Measurements from ENCODE around the gene UBE2J2.

The UBE2J2 gene

GRCh38 chr1:1225913-1226312, 47.7 kb downstream of the UBE2J2 start:
- Histone ChIP-seq H3K9ac (ENCODE audit: insufficient read length) (no peak overlapping the region), H3K27ac (no peak overlapping the region), H3K9me3 (ENCODE audit: low read depth, low read length) (no peaks in the 10 kb centered on the region), H3K4me3 (no peak overlapping the region), H3K36me3 (ENCODE audit: insufficient read depth, low read length) (peaks cover 28% of the 10 kb centered on the region; the same call in 1 of the 2 replicates)
- DNase-seq (ENCODE audit: low read depth, low spot score): no peak
- no peak for TF ChIP-seq EZH2 (IDR thresholded peaks at IDR 0.05)
- no peak for TF ChIP-seq POLR2AphosphoS5 (IDR thresholded peaks at IDR 0.05; ENCODE audit: borderline replicate concordance, low read depth, low read length)
- TF ChIP-seq FOXP2 (optimal IDR thresholded peaks at IDR 0.05; ENCODE audit: control extremely low read depth, extremely low read length, insufficient read depth): no peak

- TF ChIP-seq FOXP2 (optimal IDR thresholded peaks at IDR 0.05; ENCODE audit: control extremely low read depth, extremely low read length, insufficient read depth): no peak
- no peak overlapping the region for H3K9ac ChIP-seq (ENCODE audit: insufficient read length)
- no peak for DNase-seq (ENCODE audit: low read depth, low spot score)
- H3K27ac ChIP-seq: no peak overlapping the region
- H3K36me3 ChIP-seq (ENCODE audit: insufficient read depth, low read length): peaks cover 28% of the 10 kb centered on the region; the same call in 1 of the 2 replicates
- H3K4me3 ChIP-seq: no peak overlapping the region
- no peaks in the 10 kb centered on the region for H3K9me3 ChIP-seq (ENCODE audit: low read depth, low read length)
Measured at GRCh38 chr1:1225238-1225845, 48.3 kb downstream of the UBE2J2 start.

DNA sequence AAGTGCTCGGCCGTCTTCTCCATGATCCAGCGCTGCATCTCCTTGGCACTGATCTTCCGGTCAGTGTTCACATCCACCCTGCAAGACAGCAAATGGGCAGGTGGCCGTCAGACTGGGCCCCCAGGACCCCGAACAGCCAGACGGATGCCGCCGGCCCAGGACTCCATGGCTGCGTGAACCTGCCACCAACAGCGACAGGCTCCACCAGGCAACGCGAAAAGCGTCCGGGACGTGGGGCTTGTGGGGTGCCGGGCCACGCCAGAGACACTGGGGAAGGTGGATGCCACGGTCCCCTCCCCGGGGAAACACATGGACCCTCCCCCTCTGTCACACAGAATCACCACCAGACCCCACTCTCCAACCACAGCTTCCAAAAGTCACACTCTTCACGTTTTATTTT, 49.8 kb downstream of the UBE2J2 start:
- TF ChIP-seq POLR2AphosphoS5 (IDR thresholded peaks at IDR 0.05; ENCODE audit: borderline replicate concordance, low read depth, low read length) (no peak), FOXP2 (optimal IDR thresholded peaks at IDR 0.05; ENCODE audit: control extremely low read depth, extremely low read length, insufficient read depth) (no peak), EZH2 (IDR thresholded peaks at IDR 0.05) (no peak)
- Histone ChIP-seq H3K4me3 (no peak overlapping the region), H3K27ac (no peak overlapping the region), H3K9me3 (ENCODE audit: low read depth, low read length) (no peaks in the 10 kb centered on the region), H3K9ac (ENCODE audit: insufficient read length) (no peak overlapping the region), H3K36me3 (ENCODE audit: insufficient read depth, low read length) (peaks cover 25% of the 10 kb centered on the region; the same call in 1 of the 2 replicates)
- no peak for DNase-seq (ENCODE audit: low read depth, low spot score)

- Histone ChIP-seq H3K36me3 (ENCODE audit: insufficient read depth, low read length) (peaks cover 20% of the 10 kb centered on the region; the same call in 1 of the 2 replicates), H3K4me3 (no peak overlapping the region), H3K27ac (no peak overlapping the region), H3K9me3 (ENCODE audit: low read depth, low read length) (no peaks in the 10 kb centered on the region), H3K9ac (ENCODE audit: insufficient read length) (no peak overlapping the region)
- DNase-seq (ENCODE audit: low read depth, low spot score): no peak
- TF ChIP-seq EZH2 (IDR thresholded peaks at IDR 0.05): no peak
- TF ChIP-seq FOXP2 (optimal IDR thresholded peaks at IDR 0.05; ENCODE audit: control extremely low read depth, extremely low read length, insufficient read depth): no peak
- TF ChIP-seq POLR2AphosphoS5 (IDR thresholded peaks at IDR 0.05; ENCODE audit: borderline replicate concordance, low read depth, low read length): no peak
Measured at GRCh38 chr1:1223321-1223720, 50.3 kb downstream of the UBE2J2 start.

DNA sequence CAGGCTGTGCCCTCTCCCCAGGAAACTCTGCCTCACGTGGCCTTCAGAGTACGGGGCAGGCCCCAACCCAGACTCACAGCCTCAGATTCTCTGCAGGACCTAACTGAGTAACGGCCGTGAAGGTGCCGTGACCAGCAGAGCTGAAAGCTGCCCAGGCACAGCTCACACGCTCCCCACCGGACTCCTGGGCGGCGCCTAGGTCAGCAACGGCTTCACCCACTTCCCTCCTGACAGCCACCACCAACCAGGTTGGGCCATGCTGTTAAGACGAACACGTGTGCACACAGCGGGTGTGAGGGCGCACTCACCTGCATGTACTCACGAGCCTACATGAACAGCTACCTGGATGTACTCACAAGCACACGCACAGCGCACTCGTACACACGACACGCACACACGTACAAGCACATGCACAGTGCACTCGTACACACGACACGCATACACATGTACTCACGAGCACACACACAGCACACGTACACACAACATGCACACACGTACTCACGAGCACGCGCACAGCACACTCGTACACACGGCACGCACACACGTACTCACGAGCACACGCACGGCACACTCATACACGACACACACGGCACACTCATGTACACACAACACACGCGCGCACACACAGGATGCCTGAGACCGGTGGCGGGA, 51.0 kb downstream of the UBE2J2 start:
- H3K9me3 ChIP-seq (ENCODE audit: low read depth, low read length): no peaks in the 10 kb centered on the region
- peaks cover 13% of the 10 kb centered on the region; the same call in 1 of the 2 replicates for H3K36me3 ChIP-seq (ENCODE audit: insufficient read depth, low read length)
- no peak for DNase-seq (ENCODE audit: low read depth, low spot score)
- no peak overlapping the region for H3K9ac ChIP-seq (ENCODE audit: insufficient read length)
- no peak overlapping the region for H3K4me3 ChIP-seq
- no peak for TF ChIP-seq EZH2 (IDR thresholded peaks at IDR 0.05)
- TF ChIP-seq FOXP2 (optimal IDR thresholded peaks at IDR 0.05; ENCODE audit: control extremely low read depth, extremely low read length, insufficient read depth): no peak
- no peak for TF ChIP-seq POLR2AphosphoS5 (IDR thresholded peaks at IDR 0.05; ENCODE audit: borderline replicate concordance, low read depth, low read length)
- no peak overlapping the region for H3K27ac ChIP-seq

GRCh38 chr1:1221887-1222574, 51.6 kb downstream of the UBE2J2 start:
- no peaks in the 10 kb centered on the region for H3K9me3 ChIP-seq (ENCODE audit: low read depth, low read length)
- no peak overlapping the region; the same call in 1 of the 2 replicates for H3K27ac ChIP-seq
- no peak for DNase-seq (ENCODE audit: low read depth, low spot score)
- no peak overlapping the region for H3K4me3 ChIP-seq
- TF ChIP-seq EZH2 (IDR thresholded peaks at IDR 0.05) (no peak), FOXP2 (optimal IDR thresholded peaks at IDR 0.05; ENCODE audit: control extremely low read depth, extremely low read length, insufficient read depth) (no peak)
- H3K9ac ChIP-seq (ENCODE audit: insufficient read length): no peak overlapping the region
- peaks cover 12% of the 10 kb centered on the region; the same call in 1 of the 2 replicates for H3K36me3 ChIP-seq (ENCODE audit: insufficient read depth, low read length)

- Histone ChIP-seq H3K4me3 (no peak overlapping the region), H3K9ac (ENCODE audit: insufficient read length) (no peak overlapping the region), H3K27ac (no peak overlapping the region), H3K9me3 (ENCODE audit: low read depth, low read length) (no peaks in the 10 kb centered on the region), H3K36me3 (ENCODE audit: insufficient read depth, low read length) (peaks cover 17% of the 10 kb centered on the region; the same call in 1 of the 2 replicates)
- TF ChIP-seq EZH2 (IDR thresholded peaks at IDR 0.05) (no peak), FOXP2 (optimal IDR thresholded peaks at IDR 0.05; ENCODE audit: control extremely low read depth, extremely low read length, insufficient read depth) (no peak), POLR2AphosphoS5 (IDR thresholded peaks at IDR 0.05; ENCODE audit: borderline replicate concordance, low read depth, low read length) (no peak)
- DNase-seq (ENCODE audit: low read depth, low spot score): no peak
Measured at GRCh38 chr1:1220197-1220596, 53.5 kb downstream of the UBE2J2 start.

DNA sequence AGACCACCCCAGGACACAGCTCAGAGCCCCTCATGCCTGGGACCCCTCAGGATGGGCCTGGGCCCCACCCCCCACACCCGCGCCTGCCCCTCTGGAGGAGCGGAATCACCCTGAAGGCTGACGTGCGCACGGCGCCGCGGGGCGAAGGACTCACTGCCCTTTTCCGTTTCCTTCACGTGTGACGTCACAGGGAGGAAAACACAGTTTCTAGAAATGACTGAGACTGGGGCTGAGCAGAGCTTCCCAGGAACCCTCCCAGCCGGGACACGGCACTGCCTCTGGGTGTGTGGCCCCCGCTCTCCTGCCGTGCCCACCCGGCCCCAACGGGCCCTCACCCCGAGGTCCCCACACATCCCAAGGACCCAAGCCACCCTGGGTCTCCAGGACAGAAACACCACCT, 54.3 kb downstream of the UBE2J2 start:
- no peak overlapping the region for H3K27ac ChIP-seq
- H3K4me3 ChIP-seq: no peak overlapping the region
- no peak for TF ChIP-seq FOXP2 (optimal IDR thresholded peaks at IDR 0.05; ENCODE audit: control extremely low read depth, extremely low read length, insufficient read depth)
- no peak for TF ChIP-seq POLR2AphosphoS5 (IDR thresholded peaks at IDR 0.05; ENCODE audit: borderline replicate concordance, low read depth, low read length)
- TF ChIP-seq EZH2 (IDR thresholded peaks at IDR 0.05): no peak
- H3K9ac ChIP-seq (ENCODE audit: insufficient read length): no peak overlapping the region
- H3K9me3 ChIP-seq (ENCODE audit: low read depth, low read length): no peaks in the 10 kb centered on the region
- peaks cover 17% of the 10 kb centered on the region; the same call in 1 of the 2 replicates for H3K36me3 ChIP-seq (ENCODE audit: insufficient read depth, low read length)
- no peak for DNase-seq (ENCODE audit: low read depth, low spot score)
